HG02759 (cell line): Measurements from ENCODE around the gene KLK14.
A peak's percentile ranks its signal among the peaks of the same experiment; 100 is the strongest.

Experiments
- ATAC-seq: cut with Tn5 transposase; IDR thresholded peaks from one replicate; pipeline ENCODE4 v1.9.1; 2021; ENCODE audit warnings: mild to moderate bottlenecking, moderate library complexity; ENCODE audit not compliant: unreplicated experiment

KLK14 gene

DNA sequence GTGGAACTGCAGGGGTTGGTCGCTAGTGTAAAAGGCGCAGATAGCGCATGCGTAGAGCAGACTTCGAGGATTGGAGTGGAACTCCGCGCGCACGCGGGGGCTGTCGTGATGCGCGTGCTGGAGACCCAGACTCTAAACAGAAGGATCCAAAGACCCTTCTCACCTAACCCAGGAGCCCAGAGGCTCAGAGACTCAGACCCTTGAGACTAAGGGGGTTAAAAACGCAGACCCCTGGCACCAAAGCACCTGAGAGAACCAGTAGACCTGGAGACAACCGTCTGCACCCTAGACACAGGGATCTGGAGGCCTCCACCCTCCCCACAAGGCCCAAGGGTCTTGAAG lies 26.1 kb upstream of the KLK14 start:
- peak; percentile 29 for ATAC-seq

DNA sequence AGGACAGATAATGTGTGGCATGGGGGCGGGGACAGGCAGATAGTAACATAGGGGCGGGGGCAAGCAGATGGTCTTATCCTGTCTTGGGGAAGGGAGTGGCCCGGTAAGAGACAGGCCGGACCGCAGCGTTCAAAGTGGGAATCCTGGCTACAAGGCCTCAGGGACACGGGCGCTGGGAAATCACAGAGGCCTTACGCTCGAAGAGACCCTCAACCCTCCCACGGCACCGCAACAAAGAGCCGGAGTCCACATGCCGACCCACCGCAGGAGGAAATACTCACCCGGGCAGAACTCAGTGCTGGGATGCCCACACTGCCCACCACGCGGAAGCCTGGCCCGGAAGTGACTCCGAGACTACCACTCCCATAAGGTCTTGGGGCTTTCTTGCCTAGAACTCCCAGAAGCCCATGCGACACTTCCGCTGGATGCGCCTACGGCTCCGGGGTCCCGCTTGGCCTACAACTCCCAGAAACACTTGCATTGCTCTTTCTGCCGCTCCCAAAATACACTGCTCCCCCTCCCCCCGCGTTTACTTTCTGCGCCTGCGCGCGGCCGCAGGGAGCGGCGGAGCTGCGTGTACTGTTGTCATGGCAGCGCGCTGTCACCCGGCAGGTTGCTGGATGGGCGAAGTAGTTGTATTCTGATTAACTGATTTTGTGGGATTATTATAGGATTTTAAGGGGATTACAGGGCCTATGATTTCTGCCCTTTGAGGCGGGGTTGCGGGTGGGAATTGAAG lies 25.5 kb upstream of the KLK14 start, which contains the start of gene CTU1:
CTU1 (minus strand) TSS at position 344 of the 739 bp plus-strand sequence. CDS start 3,840 bp downstream, outside the sequence.
- peak; percentile 96 for ATAC-seq

DNA sequence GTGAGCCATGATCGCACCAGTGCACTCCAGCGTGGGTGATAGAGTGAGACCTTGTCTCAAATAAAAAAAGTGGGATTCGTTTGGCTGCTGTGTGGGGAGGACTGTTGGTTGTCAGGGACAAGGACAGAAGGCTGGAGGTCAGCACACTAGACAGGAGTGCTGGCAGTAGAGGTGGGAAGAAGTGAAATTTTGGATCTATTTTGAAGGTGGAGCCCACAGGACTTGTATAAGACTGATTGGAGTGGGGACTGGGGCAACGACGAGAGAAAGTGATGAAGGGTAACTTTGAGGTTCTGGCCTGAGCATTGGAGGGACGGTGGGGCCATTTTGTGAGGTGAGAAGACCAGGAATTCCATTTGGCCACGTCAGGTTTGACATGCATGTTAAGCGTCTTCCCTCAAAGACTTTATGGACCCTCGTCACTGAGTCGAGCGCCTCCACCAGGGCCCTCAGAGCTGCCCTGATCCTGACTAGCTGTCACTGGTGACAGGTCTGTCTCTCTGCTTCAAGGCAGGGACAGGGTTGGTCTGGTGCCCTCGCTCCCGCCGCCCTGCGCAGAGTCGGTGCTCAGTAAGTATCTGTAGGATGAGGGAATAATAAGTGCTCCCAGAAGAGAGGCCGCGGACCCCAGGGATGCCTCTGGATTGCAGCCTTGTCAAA lies 24.8 kb upstream of the KLK14 start:
- no peak for ATAC-seq

DNA sequence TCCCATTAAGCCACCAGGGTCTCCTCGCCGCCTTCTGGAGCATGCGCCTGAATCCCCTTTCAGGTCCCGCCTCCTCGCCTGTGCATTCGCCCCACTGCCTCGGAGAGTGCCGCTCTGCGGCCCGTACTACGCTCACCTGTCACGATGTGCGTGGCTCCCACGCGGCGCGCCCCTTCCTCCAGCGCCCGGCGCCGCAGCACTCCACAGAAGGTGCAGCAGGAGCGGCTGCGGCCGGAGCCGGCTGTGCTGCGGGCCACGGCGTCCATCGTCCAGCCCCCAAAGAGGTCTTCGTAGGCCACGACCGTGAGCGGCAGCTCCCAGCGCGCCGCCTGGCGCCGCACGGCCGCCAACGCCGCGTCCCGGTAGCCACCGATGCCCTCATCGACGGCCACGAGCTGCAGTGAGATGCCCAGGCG lies 21.2 kb upstream of the KLK14 start:
- no peak for ATAC-seq

DNA sequence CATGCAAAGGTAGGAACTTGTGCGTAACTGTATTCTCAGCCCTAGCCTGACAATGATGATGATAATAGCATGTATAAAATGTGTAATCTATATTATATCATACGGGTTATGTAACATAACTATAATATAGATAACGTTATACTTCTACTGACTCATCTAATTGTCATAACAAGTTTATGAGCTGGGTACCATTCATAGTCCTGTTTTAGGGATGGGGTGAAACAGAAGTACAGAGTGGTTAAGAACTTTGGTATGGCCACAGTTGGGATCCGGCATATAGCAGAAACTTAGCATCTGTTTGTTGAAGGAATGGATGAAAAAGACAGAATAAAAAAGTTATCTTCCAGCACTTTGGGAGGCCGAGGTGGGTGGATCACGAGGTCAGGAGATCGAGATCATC lies 20.3 kb upstream of the KLK14 start:
- no peak for ATAC-seq

DNA sequence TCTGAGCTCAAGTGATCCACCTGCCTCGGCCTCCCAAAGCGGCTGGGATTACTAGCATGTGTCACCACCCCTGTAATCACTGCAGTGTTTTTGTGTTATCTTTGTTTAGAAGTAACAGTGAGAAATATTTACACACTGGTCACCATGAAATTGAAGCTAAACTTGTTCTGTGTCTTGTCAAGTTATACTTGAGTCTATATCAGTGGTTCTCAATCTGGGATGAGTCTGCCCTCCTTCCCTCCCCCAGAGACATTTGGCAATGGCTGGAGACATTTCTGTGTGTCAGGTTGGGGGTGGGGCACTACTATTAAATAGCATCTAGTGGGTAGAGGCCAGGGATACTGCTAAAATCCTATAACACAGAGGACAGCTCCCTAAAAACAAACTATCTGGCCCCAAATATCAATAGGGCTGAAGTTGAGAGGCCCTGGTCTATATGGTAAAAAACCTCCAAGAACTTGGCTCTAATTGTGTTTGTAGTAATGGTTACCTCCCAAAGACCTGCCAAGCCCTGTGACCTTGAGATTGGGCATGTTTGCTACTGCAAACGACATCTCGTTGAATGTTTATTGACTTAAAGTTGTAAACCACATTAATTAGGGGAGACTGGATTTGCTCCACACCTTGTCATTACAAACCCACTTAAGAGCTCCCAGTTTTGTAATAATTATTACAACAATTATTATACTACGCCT lies 18.6 kb upstream of the KLK14 start:
- ATAC-seq = no peak

DNA sequence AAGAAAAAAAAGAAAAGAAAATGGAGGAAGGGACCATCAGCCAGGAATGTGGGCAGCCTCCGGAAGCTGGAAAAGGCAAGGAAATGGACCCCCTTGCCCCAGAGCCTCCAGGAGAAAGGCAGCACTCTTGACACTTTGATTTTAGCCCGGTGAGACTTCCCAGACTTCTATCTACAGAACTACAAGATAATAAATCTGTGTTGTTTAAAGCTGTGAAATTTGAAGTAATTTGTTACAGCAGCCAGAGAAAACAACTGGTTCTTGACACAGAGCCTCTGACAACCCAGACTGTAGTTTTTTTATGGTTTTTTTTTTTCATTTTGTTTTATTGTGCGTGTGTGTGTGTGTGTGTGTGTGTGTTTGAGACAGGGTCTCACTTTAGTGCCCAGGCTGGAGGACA lies 17.9 kb upstream of the KLK14 start:
- no peak for ATAC-seq

DNA sequence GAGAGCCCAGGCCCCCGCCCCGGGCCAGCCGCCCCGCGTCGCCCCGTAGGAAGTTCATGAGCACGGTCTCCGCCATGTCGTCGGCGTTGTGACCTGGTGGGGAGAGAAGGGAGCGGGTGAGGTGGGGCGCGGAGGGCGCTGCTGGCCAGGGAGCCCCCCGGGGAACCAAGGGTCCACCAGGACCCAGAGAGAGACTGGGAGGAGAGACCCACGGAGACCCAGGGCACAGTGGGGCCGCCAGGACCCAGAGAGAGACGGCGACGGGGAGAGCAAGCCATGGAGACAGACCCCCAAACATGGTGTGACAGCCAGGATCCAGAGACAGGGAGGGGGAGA lies 16.3 kb upstream of the KLK14 start:
- ATAC-seq = no peak

DNA sequence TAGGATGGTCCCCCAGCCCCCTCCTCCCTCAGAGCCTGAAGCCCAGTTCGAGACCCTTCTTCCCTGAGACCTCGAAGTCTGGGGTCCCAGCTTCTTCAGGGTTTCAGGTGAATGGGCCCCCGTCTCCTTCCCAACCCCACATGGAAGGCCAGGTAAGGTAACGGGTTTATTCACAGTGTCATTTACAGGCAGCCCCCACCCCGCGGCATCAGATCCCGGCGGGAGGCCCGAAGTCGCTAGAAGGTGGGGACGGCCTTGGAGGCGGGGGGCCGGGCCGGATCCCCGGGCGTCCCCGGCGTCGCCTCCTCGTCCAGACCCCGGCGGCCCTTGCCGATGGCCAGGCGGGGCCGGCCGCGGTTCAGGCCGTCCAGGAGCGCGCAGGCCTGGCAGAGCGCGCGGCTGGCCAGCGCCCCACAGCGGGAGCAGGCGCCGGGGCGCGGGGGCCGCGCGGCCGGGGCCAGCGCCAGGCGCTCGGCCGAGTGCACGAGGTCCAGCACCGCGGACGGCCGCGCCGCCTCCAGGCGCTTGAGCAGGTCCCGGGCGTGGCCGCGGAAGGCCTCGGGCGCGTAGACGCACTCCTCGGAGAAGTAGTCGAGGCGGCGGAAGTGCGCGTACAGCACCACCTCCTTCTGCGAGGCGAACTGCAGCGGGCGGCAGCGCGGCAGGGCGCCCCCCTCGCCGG lies 15.8 kb upstream of the KLK14 start:
- no peak for ATAC-seq

DNA sequence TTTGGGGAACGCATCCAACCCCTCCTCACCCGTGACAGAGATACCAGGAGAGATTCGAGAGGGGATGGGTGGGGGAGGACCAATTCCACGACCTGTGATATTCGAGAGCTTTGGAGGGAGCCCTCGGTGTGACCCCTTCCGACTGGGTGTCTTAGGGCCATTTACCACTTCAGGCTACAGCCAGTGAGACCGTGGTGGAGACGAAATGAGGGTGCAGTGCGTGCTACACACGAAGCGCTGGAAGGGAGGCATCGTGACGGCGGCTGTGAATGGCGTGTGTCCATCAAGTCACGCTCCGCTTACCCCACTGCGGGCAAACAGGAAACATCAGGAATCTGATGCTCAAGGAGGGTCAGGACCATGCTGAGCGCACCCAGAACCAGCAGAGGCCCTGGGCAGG lies 15.1 kb upstream of the KLK14 start:
- ATAC-seq = no peak

DNA sequence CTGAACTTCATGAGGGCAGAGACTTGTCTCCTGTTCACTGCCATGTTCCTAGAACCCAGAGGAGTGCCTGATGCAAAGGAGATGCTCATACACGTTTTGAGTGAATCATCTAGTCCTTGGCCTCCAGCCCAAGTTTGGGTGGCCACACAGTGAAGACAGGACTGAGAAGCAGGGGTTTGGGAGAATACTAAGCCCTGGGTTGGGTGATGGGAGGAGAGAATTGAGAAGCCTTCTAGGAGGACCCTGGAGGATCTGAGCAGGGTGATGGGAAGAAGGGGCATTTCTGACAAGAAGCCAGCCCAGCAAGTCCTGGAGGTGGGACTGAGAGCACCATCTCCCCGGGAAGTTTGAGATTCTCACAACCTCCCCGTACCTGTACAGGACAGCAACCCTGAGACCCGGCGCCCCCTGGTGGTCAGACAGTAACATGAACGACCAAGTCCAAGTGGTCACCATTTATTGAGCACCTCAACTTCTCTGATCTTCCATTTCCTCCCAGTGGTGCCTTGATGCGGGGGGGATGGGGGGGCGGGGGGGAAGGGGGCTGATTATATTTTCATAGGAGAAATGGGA lies 14.6 kb upstream of the KLK14 start:
- ATAC-seq = no peak

DNA sequence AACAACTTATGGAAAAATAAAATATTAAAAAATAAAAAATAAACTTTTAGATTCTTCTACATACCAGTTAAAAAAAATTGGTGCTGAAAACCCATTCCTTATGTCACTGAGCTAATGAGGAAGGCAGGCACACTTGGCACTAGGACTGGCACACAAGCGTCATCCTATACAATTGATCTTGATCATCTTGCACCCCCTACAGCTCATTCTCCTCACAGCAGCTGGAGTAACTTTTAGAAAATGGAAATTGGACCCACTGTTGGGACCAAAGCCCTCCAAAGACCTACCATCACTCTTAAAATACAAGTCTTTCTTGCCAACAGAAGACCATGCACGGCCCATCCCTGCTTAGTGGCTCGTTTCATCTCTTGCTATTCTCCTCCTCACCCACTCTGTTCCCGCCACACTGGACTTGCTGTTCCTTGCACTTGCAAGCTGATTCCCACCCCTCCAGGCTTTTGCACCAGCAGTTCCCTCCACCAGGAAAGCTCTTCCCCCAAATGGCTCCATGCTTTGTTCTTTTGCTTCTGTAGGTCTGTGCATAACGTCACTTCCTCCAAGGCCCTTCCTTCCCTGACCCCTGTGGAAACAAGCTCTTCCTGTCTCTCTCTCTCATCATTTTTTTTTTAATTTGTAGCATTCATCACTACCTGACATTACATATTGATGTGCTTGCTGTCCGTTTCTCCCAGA lies 13.9 kb upstream of the KLK14 start:
- no peak for ATAC-seq

DNA sequence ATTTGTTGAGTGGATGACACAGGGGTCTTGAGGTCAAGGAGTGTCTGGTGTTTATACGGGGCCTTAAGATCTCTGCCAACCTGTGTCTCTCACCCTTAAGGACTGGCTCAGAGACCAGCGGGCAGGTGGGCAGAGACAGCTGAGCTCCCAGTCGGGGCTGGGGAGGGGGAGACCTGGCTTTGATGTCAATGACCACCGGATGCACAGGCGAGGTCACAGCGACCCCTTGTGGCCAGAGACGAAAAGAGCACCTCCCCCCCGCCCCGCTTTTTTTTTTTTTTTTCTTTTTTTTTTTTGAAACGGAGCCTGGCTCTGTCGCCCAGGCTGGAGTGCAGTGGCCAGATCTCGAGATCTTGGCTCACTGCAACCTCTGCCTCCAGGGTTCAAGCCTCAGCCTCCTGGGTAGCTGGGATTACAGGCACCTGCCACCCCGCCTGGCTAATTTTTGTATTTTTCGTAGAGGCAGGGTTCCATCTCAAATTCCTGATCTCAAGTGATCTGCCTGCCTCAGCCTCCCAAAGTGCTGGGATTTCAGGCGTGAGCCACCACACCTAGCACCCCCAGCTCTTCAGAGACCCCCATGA lies 12.1 kb upstream of the KLK14 start:
- no peak for ATAC-seq

DNA sequence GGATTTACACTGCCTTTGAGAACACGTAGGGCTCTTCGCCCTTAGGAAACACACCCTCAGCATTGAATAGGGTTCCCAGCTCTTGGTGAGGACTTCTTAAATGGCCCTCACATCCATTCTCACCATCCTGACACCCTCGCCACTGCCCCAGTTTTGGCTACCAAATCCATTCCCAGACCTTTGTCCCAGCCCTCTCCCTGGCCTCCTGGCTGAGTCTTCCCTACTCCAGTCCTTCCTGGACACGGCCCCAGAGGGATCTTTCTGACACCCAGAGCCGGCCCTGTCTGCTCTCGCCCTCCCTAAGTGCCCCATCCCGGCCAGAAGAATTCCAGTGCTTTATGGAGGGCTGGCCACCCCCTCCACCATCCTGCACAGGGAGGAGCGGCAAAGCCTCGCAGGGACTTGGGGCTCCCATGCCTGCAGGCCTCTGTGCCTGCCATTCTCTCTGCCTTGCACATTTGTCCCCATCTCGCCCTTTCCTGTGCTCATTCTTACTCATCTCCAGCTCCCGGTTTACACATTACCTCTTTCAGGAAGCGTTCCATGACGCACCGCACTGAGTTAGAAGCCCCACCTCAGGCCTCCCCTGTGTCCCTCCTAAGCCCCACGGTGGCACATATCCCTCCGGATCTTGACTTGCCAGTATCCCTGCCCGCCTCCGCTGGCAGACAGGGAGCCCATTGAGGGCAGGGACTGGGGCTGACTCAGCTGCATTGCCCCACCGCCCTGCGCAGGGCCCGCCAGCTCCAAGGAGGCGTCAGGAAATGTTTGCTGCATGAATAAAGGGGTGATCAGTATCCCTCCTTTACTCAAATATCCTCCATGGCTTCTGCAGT lies 11.0 kb upstream of the KLK14 start:
- ATAC-seq = no peak

DNA sequence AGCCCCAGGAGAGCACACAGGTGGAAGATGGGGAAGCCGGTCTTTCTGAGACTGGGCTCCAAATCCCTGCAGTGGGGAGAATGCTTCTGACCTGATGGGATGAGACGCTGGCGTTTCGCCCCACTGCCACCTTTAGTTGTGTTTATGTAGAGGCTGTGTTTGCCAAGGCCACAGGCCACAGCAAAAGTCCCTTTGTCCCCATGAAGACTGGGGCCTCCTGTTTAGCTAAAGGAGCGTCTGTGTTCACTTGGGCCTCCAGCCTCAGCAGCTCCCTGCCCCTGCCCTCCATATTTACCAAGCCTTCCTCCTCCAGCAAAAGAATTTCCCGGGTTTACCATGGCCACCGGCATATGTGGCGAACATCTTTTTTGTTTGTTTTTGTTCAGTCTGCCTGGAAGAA lies 10.4 kb upstream of the KLK14 start:
- ATAC-seq = no peak

DNA sequence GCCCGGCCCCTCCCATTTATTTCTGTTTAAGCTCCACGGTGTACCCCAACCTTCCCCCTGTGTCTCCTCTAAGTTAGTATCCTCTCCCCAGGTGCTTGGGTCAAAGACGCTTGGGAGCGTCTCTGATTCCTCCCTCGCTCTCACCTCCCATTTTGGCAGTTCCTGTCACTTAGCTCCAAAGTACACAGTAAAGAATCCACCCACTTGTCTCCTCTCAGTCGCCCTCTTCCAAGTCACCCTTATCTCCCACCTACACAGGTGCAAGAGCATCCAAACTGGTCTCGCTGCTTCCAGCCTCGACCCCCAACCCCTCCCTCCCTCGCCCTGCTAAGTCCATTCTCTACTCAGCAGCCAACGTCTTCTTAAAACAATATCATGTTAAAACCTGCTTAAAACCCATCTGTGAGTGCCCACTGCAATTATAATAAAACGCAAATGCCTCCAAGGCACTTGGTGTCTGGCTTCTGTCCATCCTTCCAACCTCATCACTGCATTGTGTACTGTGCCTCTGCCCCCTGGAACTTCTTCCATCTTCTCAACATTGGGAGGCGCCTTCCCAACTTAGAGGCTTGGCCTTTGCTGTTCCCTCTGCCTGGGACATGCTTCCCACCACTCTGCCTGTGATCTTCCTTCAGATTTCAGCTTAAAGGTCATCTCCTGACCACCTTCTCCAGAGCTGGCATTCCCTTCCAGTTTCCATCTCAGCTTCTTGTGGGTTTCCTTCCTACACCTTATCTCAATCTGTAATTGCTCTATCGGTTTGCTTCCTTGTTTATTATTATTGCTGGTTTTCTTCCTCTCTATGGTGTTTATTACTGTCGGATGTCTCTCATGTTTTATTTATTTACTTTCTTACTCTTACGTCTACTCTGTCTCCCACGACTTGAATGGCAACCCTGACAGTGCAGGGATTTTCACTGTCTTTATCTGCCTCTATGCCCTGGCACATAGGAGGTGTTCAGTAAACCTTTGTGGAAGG lies 9.5 kb upstream of the KLK14 start:
- ATAC-seq = no peak

DNA sequence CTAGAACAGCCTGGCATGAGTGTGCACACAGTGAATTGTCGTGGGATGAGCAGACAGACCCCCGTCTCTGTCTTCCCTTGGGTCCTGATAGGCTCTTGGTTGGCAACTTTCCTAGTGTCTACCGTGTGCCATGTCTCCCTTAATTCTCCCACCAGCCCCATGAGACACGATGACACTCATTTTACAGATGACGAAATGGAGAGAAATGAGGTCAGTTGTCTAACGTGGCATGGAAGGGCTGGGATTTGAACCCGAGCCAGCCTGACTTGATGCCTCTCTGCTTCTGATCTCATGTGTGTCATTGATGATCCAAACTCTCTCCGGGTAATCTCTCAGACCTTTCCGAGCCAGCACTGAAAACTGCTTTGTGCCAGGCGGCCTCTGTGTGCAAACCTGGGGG lies 8.4 kb upstream of the KLK14 start:
- no peak for ATAC-seq

DNA sequence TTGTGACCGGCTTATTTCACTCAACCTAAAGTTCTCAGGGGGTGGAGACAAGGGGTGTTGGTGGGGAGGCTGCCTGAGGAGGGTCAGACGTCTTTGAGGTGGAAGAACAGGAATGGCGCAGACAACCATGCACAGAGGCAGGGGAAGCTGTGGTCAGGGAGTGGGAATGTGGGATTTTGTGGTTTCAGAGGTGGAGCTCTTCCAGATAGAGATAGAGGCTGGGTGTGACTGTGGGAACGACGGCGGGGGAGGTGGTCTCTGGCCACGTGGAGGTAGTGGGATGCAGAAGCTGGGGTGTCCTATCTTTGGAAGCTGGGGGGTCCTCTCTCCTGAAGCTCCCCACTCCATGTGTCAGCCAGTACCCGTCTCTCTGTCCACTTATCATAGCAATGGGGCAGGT lies 7.8 kb upstream of the KLK14 start:
- no peak for ATAC-seq
